Transverse colon (tissue), 4 donors: ENCODE measurements around the gene GPX2. TPM values are rescaled to one million over a fixed set of nuclear protein-coding genes. Genes with fewer than 3 reads are reported as not detected.

Experiments
- DNase-seq: peaks from one replicate; pipeline ENCODE4 v3.0.0-alpha.2; 2019
- H3K27ac ChIP-seq, 4 donors: fragments of 200-600 bp; sonication (generic); 2 replicates each; pipeline ENCODE4 v1.5.1; 2016 to 2018; ENCODE audit warnings: inconsistent platforms in 4 of 4
- H3K27me3 ChIP-seq: fragments of 200-600 bp; sonication (generic); 2 replicates; pipeline ENCODE4 v1.5.1; 2017; ENCODE audit warnings: inconsistent platforms
- H3K36me3 ChIP-seq, 4 donors: fragments of 200-600 bp; sonication (generic); 2 replicates each; pipeline ENCODE4 v1.5.1; 2017 to 2019; ENCODE audit warnings: inconsistent platforms in 4 of 4
- H3K4me1 ChIP-seq, 4 donors: fragments of 200-600 bp; sonication (generic); 2 replicates each; pipeline ENCODE4 v1.5.1; 2017 to 2020; ENCODE audit warnings: inconsistent platforms in 4 of 4
- H3K4me3 ChIP-seq, 4 donors: fragments of 200-600 bp; sonication (generic); 1 replicate in 1 of 4; 2 replicates in 3 of 4; pipeline versions ENCODE4 v1.5.1 to v1.6.1; 2017 to 2019; ENCODE audit warnings: inconsistent platforms in 4 of 4
- H3K9me3 ChIP-seq, 2 donors: fragments of 200-600 bp; sonication (generic); 2 replicates each; pipeline ENCODE4 v1.5.1; 2017 to 2019; ENCODE audit warnings: inconsistent platforms in 2 of 2
- CTCF ChIP-seq, 5 experiments: fragments of 200-600 bp in 3 of 5; fragments of 450-650 bp in 2 of 5; sonication (generic) in 3 of 5; IDR thresholded peaks; 1 replicate in 2 of 5; 2 replicates in 3 of 5; pipeline ENCODE4 v1.5.1; 2016 to 2017; ENCODE audit warnings: antibody characterized with exemption in 5 of 5, inconsistent platforms in 3 of 5, mild to moderate bottlenecking in 2 of 5, moderate library complexity in 1 of 5
- EP300 ChIP-seq: sonication (generic); formaldehyde crosslinking; IDR thresholded peaks from one replicate; pipeline ENCODE4 v1.6.1; 2017; ENCODE audit warnings: antibody characterized with exemption, low read depth
- POLR2A ChIP-seq: fragments of 450-650 bp; IDR thresholded peaks from one replicate; pipeline ENCODE4 v1.6.1; 2016; ENCODE audit warnings: antibody characterized with exemption, mild to moderate bottlenecking, moderate library complexity
- POLR2AphosphoS5 ChIP-seq, 3 donors: sonication (generic); formaldehyde crosslinking; IDR thresholded peaks; one replicate each; pipeline ENCODE4 v1.6.1; 2016; ENCODE audit warnings: antibody characterized with exemption in 3 of 3
- WGBS, 2 donors: methylation state at CpG; one replicate each; pipeline ENCODE4 v1.1.5; 2018; ENCODE audit warnings: low coverage in 1 of 2; 5-methylcytosine and 5-hydroxymethylcytosine counted together
- in situ Hi-C, 4 donors: fragments of 200-750 bp; cut with MboI; loops; one replicate each; pipeline versions ENCODE4 v1.15.0 to v1.15.1; 2017; ENCODE audit warnings: low sequenced_read_pairs in 3 of 4, low pct_ligation_motif_present in 1 of 4, low pct_unique_long_range_greater_than_20kb in 1 of 4
- intact Hi-C: fragments of 100-400 bp; cut with DNase I; formaldehyde crosslinking; loops from one replicate; pipeline ENCODE4 v1.15.1; 2023; ENCODE audit warnings: low total_unique reads
- total RNA-seq, 4 donors: library from RNA; depleted of rRNA; stranded (reverse); fragments of >200 nt; gene quantifications; one replicate each; pipeline ENCODE4 v1.1.0, GENCODE V29; 2016

The GPX2 gene
- total RNA-seq, 4 donors from 2014 or later = 7.9 to 292 (median 204) TPM

- DNase-seq = no peak
- Histone ChIP-seq H3K27me3 (no peaks in the 10 kb centered on the region), H3K4me1 (peaks cover 0 to 7% (median 2%) of the 10 kb centered on the region in 4 donors), H3K9me3 (no peaks in the 10 kb centered on the region), H3K36me3 (no peaks in the 10 kb centered on the region), H3K4me3 (no peak overlapping the region), H3K27ac (no peak overlapping the region)
- TF ChIP-seq CTCF (IDR thresholded peaks at IDR 0.05) (no peak), POLR2A (no peak), POLR2AphosphoS5 (IDR thresholded peaks at IDR 0.05) (no peak), EP300 (no peak)
- intact Hi-C loops = no loop called here
- 95% methylated on average over 8 of the region's 8 CpGs; no CpG with 5 or more reads in 1 of the 2 donors for WGBS, 2 donors
- in situ Hi-C loops = no loop called here
These were observed 6.2 kb upstream of the GPX2 start for GRCh38 chr14:64948612-64949210.

GRCh38 chr14:64947710-64948611 lies 5.4 kb upstream of the GPX2 start:
- TF ChIP-seq POLR2A (no peak), CTCF (IDR thresholded peaks at IDR 0.05) (no peak), POLR2AphosphoS5 (IDR thresholded peaks at IDR 0.05) (no peak), EP300 (no peak)
- Histone ChIP-seq H3K36me3 (no peaks in the 10 kb centered on the region), H3K4me3 (no peak overlapping the region), H3K27me3 (no peaks in the 10 kb centered on the region), H3K9me3 (no peaks in the 10 kb centered on the region), H3K27ac (no peak overlapping the region), H3K4me1 (peaks cover 0 to 15% (median 9%) of the 10 kb centered on the region in 4 donors)
- 89 to 90% methylated on average over 14 to 28 of the region's 28 CpGs for WGBS, 2 donors
- DNase-seq = no peak
- in situ Hi-C loops = no loop called here
- intact Hi-C loops = no loop called here

- in situ Hi-C loops (no loop called here), intact Hi-C loops (no loop called here)
- H3K27ac ChIP-seq = no peak overlapping the region
- no peaks in the 10 kb centered on the region for H3K36me3 ChIP-seq
- 89 to 90% methylated on average over 5 to 6 of the region's 6 CpGs for WGBS, 2 donors
- TF ChIP-seq POLR2A = no peak
- H3K9me3 ChIP-seq = no peaks in the 10 kb centered on the region
- no peak for DNase-seq
- no peak overlapping the region for H3K4me3 ChIP-seq
- H3K27me3 ChIP-seq = no peaks in the 10 kb centered on the region
- peaks cover 0 to 24% (median 9%) of the 10 kb centered on the region in 4 donors for H3K4me1 ChIP-seq
These were observed 3.9 kb upstream of the GPX2 start for GRCh38 chr14:64946310-64947045.

- in situ Hi-C loops = no loop called here
- intact Hi-C loops = no loop called here
- H3K36me3 ChIP-seq = no peaks in the 10 kb centered on the region
- H3K27ac ChIP-seq = no peak overlapping the region
- no peak overlapping the region for H3K4me3 ChIP-seq
- 80 to 87% methylated on average over 1 to 12 of the region's 12 CpGs for WGBS, 2 donors
- TF ChIP-seq POLR2A = no peak
- no peak for TF ChIP-seq CTCF (IDR thresholded peaks at IDR 0.05)
- no peak for TF ChIP-seq POLR2AphosphoS5 (IDR thresholded peaks at IDR 0.05)
- TF ChIP-seq EP300 = no peak
- no peaks in the 10 kb centered on the region for H3K9me3 ChIP-seq
- DNase-seq = no peak
- peaks cover 0 to 25% (median 10%) of the 10 kb centered on the region in 4 donors for H3K4me1 ChIP-seq
- no peaks in the 10 kb centered on the region for H3K27me3 ChIP-seq
These were observed 3.1 kb upstream of the GPX2 start for GRCh38 chr14:64945431-64946178.
